Activated T-cell treated with anti-CD3 and anti-CD28 coated beads, Interleukin-2, amount 50 U/mL, for 4 hours (primary cell): ENCODE data around the gene PDE2A. TPM values are rescaled to one million over a fixed set of nuclear protein-coding genes. Genes with fewer than 3 reads are reported as not detected.

Source experiments
- ATAC-seq, 2 donors: fragments of 200-7000 bp; cut with Tn5 transposase; one replicate each; pipeline ENCODE4 v1.10.0; 2021
- DNase-seq: peaks from one replicate; pipeline ENCODE4 v3.0.0-alpha.2; 2020
- H3K27me3 Mint-ChIP-seq: one replicate; pipeline ENCODE4 v1.8.0; 2021; ENCODE audit warnings: low read depth, mixed read lengths
- H3K36me3 Mint-ChIP-seq: one replicate; pipeline ENCODE4 v1.8.0; 2022; ENCODE audit warnings: mixed read lengths; ENCODE audit not compliant: insufficient read depth
- H3K4me1 Mint-ChIP-seq: one replicate; pipeline ENCODE4 v1.8.0; 2021; ENCODE audit warnings: low read depth, mixed read lengths
- H3K4me3 Mint-ChIP-seq: one replicate; pipeline ENCODE4 v1.8.0; 2021; ENCODE audit warnings: mild to moderate bottlenecking, moderate library complexity, mixed read lengths
- H3K9me3 Mint-ChIP-seq: one replicate; pipeline ENCODE4 v1.8.0; 2021; ENCODE audit warnings: mixed read lengths
- total RNA-seq, 3 donors: library from RNA; stranded (reverse); gene quantifications; one replicate each; pipeline ENCODE4 v1.2.1, GENCODE V29; 2021

Gene PDE2A
- total RNA-seq, 3 donors from 2014 or later, result 0.53 to 0.71 (median 0.60) TPM

- Mint-ChIP-seq H3K9me3 (no peaks in the 10 kb centered on the region), H3K27me3 (peaks cover 6% of the 10 kb centered on the region), H3K4me3 (no peak overlapping the region)
These were observed 8.6 kb upstream of the PDE2A start for GRCh38 chr11:72682858-72683243.

GRCh38 chr11:72682238-72682857, 8.1 kb upstream of the PDE2A start:
- Mint-ChIP-seq H3K36me3 (peaks cover 3% of the 10 kb centered on the region), H3K4me3 (no peak overlapping the region), H3K9me3 (no peaks in the 10 kb centered on the region), H3K4me1 (peaks cover 20% of the 10 kb centered on the region), H3K27me3 (peaks cover 8% of the 10 kb centered on the region)
- no peak for ATAC-seq
- DNase-seq, result no peak

More at GRCh38 chr11:72682858-72683243, 8.6 kb upstream of the PDE2A start:
- H3K36me3 Mint-ChIP-seq, result peaks cover 3% of the 10 kb centered on the region
- peaks cover 20% of the 10 kb centered on the region for H3K4me1 Mint-ChIP-seq
- ATAC-seq, result no peak
- no peak for DNase-seq

- no peak for ATAC-seq
- H3K27me3 Mint-ChIP-seq, result peaks cover 15% of the 10 kb centered on the region
- H3K36me3 Mint-ChIP-seq, result no peaks in the 10 kb centered on the region
These were observed 7.3 kb upstream of the PDE2A start for GRCh38 chr11:72681226-72682153.

GRCh38 chr11:72680624-72681158, 6.5 kb upstream of the PDE2A start:
- DNase-seq, result no peak
- no peaks in the 10 kb centered on the region for H3K9me3 Mint-ChIP-seq
- H3K36me3 Mint-ChIP-seq, result no peaks in the 10 kb centered on the region
- no peak for ATAC-seq
- no peak overlapping the region for H3K4me3 Mint-ChIP-seq
- H3K4me1 Mint-ChIP-seq, result peaks cover 13% of the 10 kb centered on the region
- peaks cover 22% of the 10 kb centered on the region for H3K27me3 Mint-ChIP-seq

More at GRCh38 chr11:72681226-72682153, 7.3 kb upstream of the PDE2A start:
- Mint-ChIP-seq H3K4me3 (no peak overlapping the region), H3K4me1 (peaks cover 17% of the 10 kb centered on the region), H3K9me3 (no peaks in the 10 kb centered on the region)
- DNase-seq, result no peak

- H3K4me3 Mint-ChIP-seq, result no peak overlapping the region
These were observed 5.6 kb upstream of the PDE2A start for GRCh38 chr11:72679869-72680268.

GRCh38 chr11:72678524-72678923, 4.3 kb upstream of the PDE2A start:
- Mint-ChIP-seq H3K36me3 (no peaks in the 10 kb centered on the region), H3K4me1 (peaks cover 7% of the 10 kb centered on the region), H3K4me3 (no peak overlapping the region), H3K9me3 (no peaks in the 10 kb centered on the region), H3K27me3 (peaks cover 44% of the 10 kb centered on the region)
- ATAC-seq, result no peak
- no peak for DNase-seq

More at GRCh38 chr11:72679869-72680268, 5.6 kb upstream of the PDE2A start:
- Mint-ChIP-seq H3K9me3 (no peaks in the 10 kb centered on the region), H3K4me1 (peaks cover 13% of the 10 kb centered on the region), H3K36me3 (no peaks in the 10 kb centered on the region), H3K27me3 (peaks cover 30% of the 10 kb centered on the region)
- ATAC-seq, result no peak
- DNase-seq, result no peak

- H3K36me3 Mint-ChIP-seq, result no peaks in the 10 kb centered on the region
- H3K9me3 Mint-ChIP-seq, result no peaks in the 10 kb centered on the region
- DNase-seq, result peak; percentile 48
- H3K4me1 Mint-ChIP-seq, result peaks cover 9% of the 10 kb centered on the region
- peak; percentile 85 to 92 for ATAC-seq
- no peak overlapping the region for H3K4me3 Mint-ChIP-seq
- peaks cover 60% of the 10 kb centered on the region for H3K27me3 Mint-ChIP-seq
These were observed 2.7 kb upstream of the PDE2A start for GRCh38 chr11:72676861-72677341.

- Mint-ChIP-seq H3K4me1 (peaks cover 9% of the 10 kb centered on the region), H3K27me3 (peaks cover 75% of the 10 kb centered on the region), H3K36me3 (no peaks in the 10 kb centered on the region), H3K4me3 (no peak overlapping the region), H3K9me3 (no peaks in the 10 kb centered on the region)
- ATAC-seq, result no peak
- no peak for DNase-seq
These were observed 999 bp upstream of the PDE2A start for GRCh38 chr11:72675221-72675620.

- H3K9me3 Mint-ChIP-seq, result no peaks in the 10 kb centered on the region
- no peak for ATAC-seq
- H3K27me3 Mint-ChIP-seq, result peaks cover 86% of the 10 kb centered on the region
- no peak overlapping the region for H3K4me3 Mint-ChIP-seq
- H3K36me3 Mint-ChIP-seq, result no peaks in the 10 kb centered on the region
- peaks cover 13% of the 10 kb centered on the region for H3K4me1 Mint-ChIP-seq
- no peak for DNase-seq
These were observed 809 bp downstream of the PDE2A start for GRCh38 chr11:72673284-72673942.

- no peak for ATAC-seq
- no peaks in the 10 kb centered on the region for H3K9me3 Mint-ChIP-seq
- no peaks in the 10 kb centered on the region for H3K36me3 Mint-ChIP-seq
- H3K4me1 Mint-ChIP-seq, result peaks cover 12% of the 10 kb centered on the region
- DNase-seq, result no peak
- peaks cover 86% of the 10 kb centered on the region for H3K27me3 Mint-ChIP-seq
- no peak overlapping the region for H3K4me3 Mint-ChIP-seq
These were observed 1.5 kb downstream of the PDE2A start for GRCh38 chr11:72672597-72673238.

- H3K4me3 Mint-ChIP-seq, result no peak overlapping the region
These were observed 2.8 kb downstream of the PDE2A start for GRCh38 chr11:72671152-72672099.

GRCh38 chr11:72670041-72670440, 4.2 kb downstream of the PDE2A start:
- peaks cover 86% of the 10 kb centered on the region for H3K27me3 Mint-ChIP-seq
- DNase-seq, result no peak
- ATAC-seq, result no peak
- H3K4me1 Mint-ChIP-seq, result peaks cover 6% of the 10 kb centered on the region
- H3K9me3 Mint-ChIP-seq, result peaks cover 8% of the 10 kb centered on the region
- no peak overlapping the region for H3K4me3 Mint-ChIP-seq
- no peaks in the 10 kb centered on the region for H3K36me3 Mint-ChIP-seq

More at GRCh38 chr11:72671152-72672099, 2.8 kb downstream of the PDE2A start:
- peaks cover 8% of the 10 kb centered on the region for H3K4me1 Mint-ChIP-seq
- peaks cover 8% of the 10 kb centered on the region for H3K9me3 Mint-ChIP-seq
- H3K36me3 Mint-ChIP-seq, result no peaks in the 10 kb centered on the region
- ATAC-seq (no peak), DNase-seq (no peak)
- peaks cover 87% of the 10 kb centered on the region for H3K27me3 Mint-ChIP-seq

GRCh38 chr11:72669527-72669926, 4.7 kb downstream of the PDE2A start:
- Mint-ChIP-seq H3K4me1 (peaks cover 6% of the 10 kb centered on the region), H3K4me3 (no peak overlapping the region), H3K9me3 (peaks cover 8% of the 10 kb centered on the region), H3K27me3 (peaks cover 86% of the 10 kb centered on the region), H3K36me3 (no peaks in the 10 kb centered on the region)
- DNase-seq, result no peak
- no peak for ATAC-seq
